Measurements from ENCODE around the gene MIEF1.
"Not testable (repeated sequence)": the region's sequence is repeated elsewhere in the genome, so short reads cannot be mapped to it uniquely, and the experiment has no call there.

The MIEF1 gene

GRCh38 chr22:39512026-39512425, 9.9 kb downstream of the MIEF1 start:
- no peak for DNase-seq (ENCODE audit: low read depth in 2 of 2)

GRCh38 chr22:39513791-39514190, 11.7 kb downstream of the MIEF1 start:
- DNase-seq (ENCODE audit: low read depth in 2 of 2), result no peak

GRCh38 chr22:39514373-39514973, 12.4 kb downstream of the MIEF1 start:
- peak in 1 of 2 donors; percentile 46 for DNase-seq (ENCODE audit: low read depth in 2 of 2)

GRCh38 chr22:39515266-39516050, 13.4 kb downstream of the MIEF1 start:
- no peak for DNase-seq (ENCODE audit: low read depth in 2 of 2)

GRCh38 chr22:39517470-39517869, 15.4 kb downstream of the MIEF1 start:
- DNase-seq (ENCODE audit: low read depth in 2 of 2), result no peak

GRCh38 chr22:39518144-39518786, 16.2 kb downstream of the MIEF1 start:
- DNase-seq (ENCODE audit: low read depth in 2 of 2), result no peak

GRCh38 chr22:39518996-39519680, 17.0 kb downstream of the MIEF1 start:
- peak in 1 of 2 donors; percentile 22 for DNase-seq (ENCODE audit: low read depth in 2 of 2)

GRCh38 chr22:39519681-39520225, 17.7 kb downstream of the MIEF1 start:
- peak; percentile 90 to 93 for DNase-seq (ENCODE audit: low read depth in 2 of 2)

- peak; percentile 84 to 87 for DNase-seq (ENCODE audit: low read depth in 2 of 2)
These were observed 18.4 kb downstream of the MIEF1 start, which contains the start of gene ATF4 for GRCh38 chr22:39520226-39521105. Gene ATF4, plus strand, starts transcription at chr22:39520562. Its CDS starts 884 bp downstream, at chr22:39521446.

- DNase-seq (ENCODE audit: low read depth in 2 of 2), result not testable (repeated sequence)
These were observed 19.2 kb downstream of the MIEF1 start for GRCh38 chr22:39521106-39521885.

- not testable (repeated sequence) for DNase-seq (ENCODE audit: low read depth in 2 of 2)
These were observed 20.0 kb downstream of the MIEF1 start for GRCh38 chr22:39522091-39522490.

GRCh38 chr22:39522567-39523300, 20.6 kb downstream of the MIEF1 start:
- peak in 1 of 2 donors; percentile 20 for DNase-seq (ENCODE audit: low read depth in 2 of 2)

GRCh38 chr22:39524089-39524752, 22.1 kb downstream of the MIEF1 start:
- no peak for DNase-seq (ENCODE audit: low read depth in 2 of 2)

GRCh38 chr22:39524753-39525657, 22.9 kb downstream of the MIEF1 start:
- no peak for DNase-seq (ENCODE audit: low read depth in 2 of 2)

- no peak for DNase-seq (ENCODE audit: low read depth in 2 of 2)
These were observed 23.5 kb downstream of the MIEF1 start for GRCh38 chr22:39525658-39525975.

- DNase-seq (ENCODE audit: low read depth in 2 of 2), result no peak
These were observed 24.7 kb downstream of the MIEF1 start for GRCh38 chr22:39526736-39527171.

- no peak for DNase-seq (ENCODE audit: low read depth in 2 of 2)
These were observed 25.4 kb downstream of the MIEF1 start for GRCh38 chr22:39527481-39527961.
